Measurements from ENCODE around the gene ARHGAP22. TPM values are rescaled to one million over a fixed set of nuclear protein-coding genes. Genes with fewer than 3 reads are reported as not detected.

Gene ARHGAP22
- total and polyA plus RNA-seq, 2 of the 4 experiments (the other 2 are of a cell fraction): 28.3 to 30.2 TPM

GRCh38 chr10:48454302-48455054 lies 150.4 kb downstream of the ARHGAP22 start:
- POLR2A ChIA-PET (ENCODE audit: unreplicated experiment): no interaction called here

More at GRCh38 chr10:48454302-48455054, 150.4 kb downstream of the ARHGAP22 start:
- intact Hi-C loops (cut with micrococcal nuclease) (no loop called here), dilution Hi-C loops (cut with HindIII; ENCODE audit: low sequenced_read_pairs, unreplicated experiment) (no loop called here), in situ Hi-C loops (cut with MboI; ENCODE audit: low sequenced_read_pairs) (no loop called here)
- no peak overlapping the region for H3K18ac ChIP-seq (ENCODE audit: low read depth, low read length)
- no peak overlapping the region for H4K8ac ChIP-seq (ENCODE audit: low read depth in 2 of 2, low read length in 2 of 2)
- WGBS, 2 experiments (ENCODE audit: extremely low coverage in 2 of 2, insufficient read length in 1 of 2): 78% methylated on average over 6 of the region's 12 CpGs; no CpG with 5 or more reads in 1 of the 2 experiments
- no peak overlapping the region for H2BK120ac ChIP-seq (ENCODE audit: low read depth, low read length)
- no peak overlapping the region for H3K9ac ChIP-seq (ENCODE audit: low read depth, low read length)
- peaks cover 14% of the 10 kb centered on the region; the same call in 1 of the 2 replicates for H4K20me1 ChIP-seq (ENCODE audit: insufficient read depth, low read length)
- H2AFZ ChIP-seq (replicated peaks; ENCODE audit: low read length, poor library complexity): no peak overlapping the region
- no peak overlapping the region for H2BK20ac ChIP-seq (ENCODE audit: low read depth, low read length)
- H2BK5ac ChIP-seq (ENCODE audit: low read depth, low read length, poor library complexity, severe bottlenecking): no peak overlapping the region
- CTCF ChIA-PET: no interaction called here
- no peak overlapping the region for H3K4me2 ChIP-seq (ENCODE audit: low read depth, low read length)
- H3K23ac ChIP-seq (ENCODE audit: low read depth, low read length): no peak overlapping the region
- no TSS peak for BruUV-seq (replicated peaks)
- H4K91ac ChIP-seq (ENCODE audit: insufficient read depth, low read depth, low read length): no peak overlapping the region
- H3K4ac ChIP-seq (ENCODE audit: low read depth, low read length): no peak overlapping the region
- H4K5ac ChIP-seq (ENCODE audit: low read depth, low read length): no peak overlapping the region
- peaks cover 10% of the 10 kb centered on the region for H3K4me1 ChIP-seq (ENCODE audit: control insufficient read depth, insufficient read depth, low read length)
- TF ChIP-seq SMC3 (IDR thresholded peaks at IDR 0.05; ENCODE audit: low read depth, low read length): no peak
- no peak overlapping the region for H3K27ac ChIP-seq (ENCODE audit: insufficient read depth, low read length)
- peaks cover 6% of the 10 kb centered on the region; the same call in 1 of the 2 replicates for H3K9me1 ChIP-seq (ENCODE audit: insufficient read depth, low read length)
- no peak overlapping the region for H3K56ac ChIP-seq (ENCODE audit: extremely low read depth, insufficient read depth, low read length)
- no peak overlapping the region for H2AK5ac ChIP-seq (ENCODE audit: low read depth, low read length)
- no peak overlapping the region for H2BK15ac ChIP-seq (ENCODE audit: low read depth, low read length)
- no peak overlapping the region for H2AK9ac ChIP-seq (replicated peaks; ENCODE audit: low read depth, low read length, poor library complexity)
- DNase-seq (no peak), ATAC-seq (ENCODE audit: low read depth) (peak; percentile 21; the same call in 1 of the 2 replicates)
- H3K36me3 ChIP-seq (ENCODE audit: control insufficient read depth, insufficient read depth, low read length): peaks cover 11% of the 10 kb centered on the region; the same call in 1 of the 2 replicates
- H3K4me3 ChIP-seq (ENCODE audit: insufficient read depth, low read depth, low read length): no peak overlapping the region
- no peaks in the 10 kb centered on the region for H3K27me3 ChIP-seq (ENCODE audit: control insufficient read depth, insufficient read depth, low read length)
- H3K79me1 ChIP-seq (ENCODE audit: low read depth in 1 of 2, low read length in 2 of 2): peaks cover 4 to 67% of the 10 kb centered on the region in 2 experiments; a peak in 2 of 4 replicates
- no peaks in the 10 kb centered on the region for H3K9me3 ChIP-seq (ENCODE audit: control insufficient read depth, insufficient read depth, low read length)
- no peak overlapping the region for H3K14ac ChIP-seq (replicated peaks; ENCODE audit: low read depth, low read length)

Data from IMR-90 (cell line).